ENCODE measurements around the gene JAKMIP3.

GRCh38 chr10:132061030-132061429 lies 4.7 kb upstream of the JAKMIP3 start:
- TF ChIP-seq HCFC1 (IDR thresholded peaks at IDR 0.05; ENCODE audit: low read length) = no peak
- TF ChIP-seq CTCF (IDR thresholded peaks at IDR 0.05 in 2 of 3, conservative IDR thresholded peaks at IDR 0.05 in 1 of 3; ENCODE audit: control insufficient read depth in 2 of 3, extremely low read depth in 1 of 3, insufficient read depth in 1 of 3, low read depth in 3 of 3, low read length in 3 of 3) = no peak

All from GM12878 (cell line).